OCI-LY3 (cell line): ENCODE data around the gene AKAP6.

Source experiments
- H2AFZ ChIP-seq: fragments of 200-600, 300-600 bp; shearing (Covaris generic); 2 replicates; pipeline ENCODE4 v1.6.0; 2014; ENCODE audit warnings: antibody characterized with exemption, low read depth, low read length
- H3K27ac ChIP-seq: fragments of 200-600, 300-600 bp; sonication (generic); 2 replicates; pipeline ENCODE4 v1.5.1; 2014; ENCODE audit warnings: mild to moderate bottlenecking, low read length, moderate library complexity, mixed read lengths
- H3K27me3 ChIP-seq: fragments of 200-600, 300-600 bp; sonication (generic); 2 replicates; pipeline ENCODE4 v1.6.1; 2014; ENCODE audit warnings: low read depth, low read length, mixed read lengths
- H3K36me3 ChIP-seq: fragments of 200-600, 300-600 bp; sonication (generic); replicated peaks from 2 replicates; pipeline ENCODE3; 2014; ENCODE audit warnings: low read depth, low read length, mixed read lengths
- H3K4me1 ChIP-seq: fragments of 300-600, 200-600 bp; sonication (generic); 2 replicates; pipeline ENCODE4 v1.6.1; 2014; ENCODE audit warnings: low read length, mixed read lengths
- H3K4me2 ChIP-seq: fragments of 200-600, 300-600 bp; sonication (generic); 2 replicates; pipeline ENCODE4 v1.6.1; 2014; ENCODE audit warnings: low read length, mixed read lengths
- H3K4me3 ChIP-seq: fragments of 300-600, 200-600 bp; sonication (generic); 2 replicates; pipeline ENCODE4 v1.5.1; 2014; ENCODE audit warnings: antibody characterized with exemption, mild to moderate bottlenecking, low read length, moderate library complexity
- H3K79me2 ChIP-seq: fragments of 300-600, 200-600 bp; shearing (Covaris generic); 2 replicates; pipeline ENCODE4 v1.6.1; 2014; ENCODE audit warnings: mild to moderate bottlenecking, low read length, mixed read lengths
- H3K9ac ChIP-seq: fragments of 300-600, 200-600 bp; shearing (Covaris generic); 2 replicates; pipeline ENCODE4 v1.6.0; 2014; ENCODE audit warnings: mild to moderate bottlenecking, low read length, moderate library complexity
- H3K9me3 ChIP-seq: fragments of 200-600, 300-600 bp; shearing (Covaris generic); 2 replicates; pipeline ENCODE4 v1.6.1; 2014; ENCODE audit warnings: low read length, mixed read lengths; ENCODE audit not compliant: insufficient read depth
- H4K20me1 ChIP-seq: fragments of 200-600, 300-600 bp; sonication (generic); 2 replicates; pipeline ENCODE4 v1.6.1; 2016; ENCODE audit warnings: low read length, mixed read lengths; ENCODE audit not compliant: insufficient read depth
- EZH2phosphoT487 ChIP-seq: fragments of 200-600 bp; shearing (Covaris generic); IDR thresholded peaks from 2 replicates; pipeline ENCODE4 v1.6.1; 2018; ENCODE audit warnings: antibody characterized with exemption, mixed run types, low read depth
- TF ChIP-seq, protein P1 (sequence below): fragments of 200-600, 300-600 bp; sonication (generic); IDR thresholded peaks from 2 replicates; pipeline ENCODE4 v1.5.1; 2014; ENCODE audit warnings: antibody characterized with exemption, low read length, low read depth

AKAP6 gene

DNA sequence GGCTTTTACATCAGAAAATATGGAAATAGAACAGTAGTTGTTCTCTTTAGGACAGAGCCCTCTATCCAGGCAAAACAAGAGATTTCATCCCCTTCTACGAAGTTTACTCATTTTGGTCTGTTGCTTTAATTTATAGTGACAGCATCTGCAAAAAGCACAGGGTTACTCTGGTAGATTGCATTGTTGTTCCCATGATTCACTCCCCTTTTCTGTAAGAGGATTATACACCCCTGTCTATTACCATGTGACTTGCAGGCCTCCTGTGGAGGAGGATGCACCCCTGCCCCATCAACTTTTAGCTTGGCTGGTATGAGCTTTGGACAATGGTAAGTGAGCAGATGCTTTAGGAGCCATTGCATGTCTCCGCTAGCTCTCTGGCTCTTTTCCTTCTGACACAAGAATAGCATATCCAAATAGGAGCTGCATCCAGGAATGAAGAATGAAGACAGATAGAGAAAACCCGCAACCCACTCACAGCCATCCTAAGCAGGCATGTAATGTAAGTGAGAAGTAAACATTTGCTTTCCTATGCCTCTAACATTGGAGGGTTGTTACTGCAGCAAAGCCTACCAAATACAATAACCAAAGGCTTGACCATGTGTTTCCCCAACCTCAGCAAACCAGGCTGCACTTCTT, 304.2 kb downstream of the AKAP6 start:
- Histone ChIP-seq H4K20me1 (no peaks in the 10 kb centered on the region), H3K27me3 (no peaks in the 10 kb centered on the region), H3K9ac (no peak overlapping the region), H3K4me2 (no peak overlapping the region), H2AFZ (no peak overlapping the region), H3K4me3 (no peak overlapping the region), H3K36me3 (no peaks in the 10 kb centered on the region), H3K4me1 (no peaks in the 10 kb centered on the region), H3K79me2 (no peaks in the 10 kb centered on the region), H3K27ac (no peak overlapping the region), H3K9me3 (no peaks in the 10 kb centered on the region)
- no peak for TF ChIP-seq EZH2phosphoT487
- TF ChIP-seq, protein P1, sequence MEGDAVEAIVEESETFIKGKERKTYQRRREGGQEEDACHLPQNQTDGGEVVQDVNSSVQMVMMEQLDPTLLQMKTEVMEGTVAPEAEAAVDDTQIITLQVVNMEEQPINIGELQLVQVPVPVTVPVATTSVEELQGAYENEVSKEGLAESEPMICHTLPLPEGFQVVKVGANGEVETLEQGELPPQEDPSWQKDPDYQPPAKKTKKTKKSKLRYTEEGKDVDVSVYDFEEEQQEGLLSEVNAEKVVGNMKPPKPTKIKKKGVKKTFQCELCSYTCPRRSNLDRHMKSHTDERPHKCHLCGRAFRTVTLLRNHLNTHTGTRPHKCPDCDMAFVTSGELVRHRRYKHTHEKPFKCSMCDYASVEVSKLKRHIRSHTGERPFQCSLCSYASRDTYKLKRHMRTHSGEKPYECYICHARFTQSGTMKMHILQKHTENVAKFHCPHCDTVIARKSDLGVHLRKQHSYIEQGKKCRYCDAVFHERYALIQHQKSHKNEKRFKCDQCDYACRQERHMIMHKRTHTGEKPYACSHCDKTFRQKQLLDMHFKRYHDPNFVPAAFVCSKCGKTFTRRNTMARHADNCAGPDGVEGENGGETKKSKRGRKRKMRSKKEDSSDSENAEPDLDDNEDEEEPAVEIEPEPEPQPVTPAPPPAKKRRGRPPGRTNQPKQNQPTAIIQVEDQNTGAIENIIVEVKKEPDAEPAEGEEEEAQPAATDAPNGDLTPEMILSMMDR = no peak

DNA sequence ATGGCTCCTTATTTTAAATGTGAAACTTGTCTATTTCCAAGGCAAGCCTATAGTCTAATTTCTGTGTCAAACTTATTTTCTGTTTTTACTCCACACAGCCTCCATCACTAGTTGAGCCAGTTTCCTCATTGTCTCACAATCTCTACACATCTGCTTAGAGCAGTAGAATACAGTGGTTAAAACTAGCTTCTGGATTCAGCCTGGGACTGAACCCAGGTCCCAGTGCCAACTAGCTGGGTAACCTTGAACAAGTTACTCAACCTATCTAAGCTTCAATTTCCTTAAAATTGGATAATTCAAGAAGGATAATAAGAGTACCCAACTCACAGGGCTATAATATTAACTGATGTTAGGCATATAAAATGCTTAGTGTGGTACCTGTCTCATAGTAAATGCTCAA, 304.8 kb downstream of the AKAP6 start:
- H3K4me2 ChIP-seq = no peak overlapping the region
- no peak overlapping the region for H3K4me3 ChIP-seq
- H4K20me1 ChIP-seq = no peaks in the 10 kb centered on the region
- H3K27ac ChIP-seq = no peak overlapping the region
- H3K9ac ChIP-seq = no peak overlapping the region
- H3K36me3 ChIP-seq = no peaks in the 10 kb centered on the region
- H3K79me2 ChIP-seq = no peaks in the 10 kb centered on the region
- H2AFZ ChIP-seq = no peak overlapping the region
- no peaks in the 10 kb centered on the region for H3K27me3 ChIP-seq
- no peaks in the 10 kb centered on the region for H3K9me3 ChIP-seq
- TF ChIP-seq EZH2phosphoT487 = no peak
- TF ChIP-seq, protein P1 = no peak
- H3K4me1 ChIP-seq = no peaks in the 10 kb centered on the region

DNA sequence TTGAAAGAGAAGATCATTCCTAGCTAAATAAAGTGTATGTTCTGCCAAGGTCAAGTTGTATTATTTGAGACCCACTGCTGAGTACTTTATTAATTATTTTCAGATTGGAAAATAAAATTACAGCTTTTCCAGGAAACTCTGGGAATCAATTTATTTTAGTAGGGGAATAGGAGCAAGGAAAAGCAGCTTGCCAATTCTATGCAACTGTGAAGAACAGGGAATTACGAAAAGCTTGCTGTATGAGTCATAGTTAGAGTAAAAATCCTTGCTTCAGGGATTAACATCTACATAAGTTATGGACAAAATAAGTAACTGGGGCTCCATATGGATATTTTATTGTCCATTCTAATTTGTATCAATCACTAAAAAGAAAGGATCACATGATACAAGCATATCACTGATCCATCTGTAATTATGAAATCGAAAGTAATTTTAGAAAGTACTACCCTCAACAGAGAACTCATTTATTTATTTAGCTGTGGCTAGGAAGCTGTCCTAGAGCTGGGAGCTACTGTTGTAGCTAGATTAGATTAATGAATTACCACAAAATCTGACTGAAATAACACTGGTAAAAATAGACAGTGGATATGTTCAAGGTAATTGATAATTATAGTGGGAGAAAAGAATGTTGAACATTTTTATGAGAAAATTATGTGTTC, 306.1 kb downstream of the AKAP6 start:
- H3K9me3 ChIP-seq = no peaks in the 10 kb centered on the region
- no peaks in the 10 kb centered on the region for H3K27me3 ChIP-seq
- H4K20me1 ChIP-seq = no peaks in the 10 kb centered on the region
- no peaks in the 10 kb centered on the region for H3K79me2 ChIP-seq
- H3K4me3 ChIP-seq = no peak overlapping the region
- H3K4me2 ChIP-seq = no peak overlapping the region
- no peak overlapping the region for H2AFZ ChIP-seq
- H3K27ac ChIP-seq = no peak overlapping the region
- no peaks in the 10 kb centered on the region for H3K4me1 ChIP-seq
- TF ChIP-seq EZH2phosphoT487 = no peak
- TF ChIP-seq, protein P1 = no peak
- H3K36me3 ChIP-seq = no peaks in the 10 kb centered on the region
- H3K9ac ChIP-seq = no peak overlapping the region

DNA sequence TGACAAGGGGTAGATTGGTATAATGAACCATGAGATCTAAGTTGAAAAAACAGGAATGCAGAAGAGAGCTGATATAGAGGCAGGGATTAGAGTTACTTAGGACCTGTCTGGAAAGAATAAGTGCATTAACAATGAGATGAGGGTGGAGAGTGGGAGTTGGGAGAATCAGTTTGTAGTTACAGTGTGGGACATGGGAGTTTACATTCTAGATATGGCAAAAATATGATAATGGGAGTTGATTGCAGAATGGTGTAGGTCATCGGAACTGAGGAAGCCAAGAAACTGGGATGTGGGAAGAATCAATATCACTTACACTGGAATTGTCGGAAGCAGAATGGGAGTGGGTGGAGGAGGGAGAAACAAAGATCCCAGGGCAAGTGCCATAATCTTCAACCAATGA, 308.5 kb downstream of the AKAP6 start:
- Histone ChIP-seq H3K4me3 (no peak overlapping the region), H3K79me2 (no peaks in the 10 kb centered on the region), H3K4me2 (no peak overlapping the region), H3K27ac (no peak overlapping the region), H3K9me3 (no peaks in the 10 kb centered on the region), H3K4me1 (no peaks in the 10 kb centered on the region), H4K20me1 (no peaks in the 10 kb centered on the region), H3K27me3 (no peaks in the 10 kb centered on the region), H2AFZ (no peak overlapping the region), H3K36me3 (no peaks in the 10 kb centered on the region), H3K9ac (no peak overlapping the region)
- TF ChIP-seq EZH2phosphoT487 = no peak
- TF ChIP-seq, protein P1 = no peak
